Activated CD4-positive, CD25-positive, alpha-beta regulatory T cell treated with anti-CD3 and anti-CD28 coated beads, Interleukin-2, amount 50 U/mL, for 16 hours (primary cell): ENCODE measurements around the gene C12orf56.
"Not testable (repeated sequence)": the region's sequence is repeated elsewhere in the genome, so short reads cannot be mapped to it uniquely, and the experiment has no call there.

Source experiments
- DNase-seq: peaks from one replicate; pipeline ENCODE4 v3.0.0-alpha.2; 2020; ENCODE audit warnings: low read depth, low spot score

The C12orf56 gene

GRCh38 chr12:64385468-64385867 is 5.1 kb downstream of the C12orf56 start:
- DNase-seq, result no peak

- no peak for DNase-seq
Observed at GRCh38 chr12:64385019-64385418, 5.5 kb downstream of the C12orf56 start.

GRCh38 chr12:64383675-64384074 is 6.9 kb downstream of the C12orf56 start:
- no peak for DNase-seq

- no peak for DNase-seq
Observed at GRCh38 chr12:64362721-64363305, 27.7 kb downstream of the C12orf56 start.

- not testable (repeated sequence) for DNase-seq
Observed at GRCh38 chr12:64361173-64361572, 29.4 kb downstream of the C12orf56 start.

GRCh38 chr12:64356209-64356608 is 34.3 kb downstream of the C12orf56 start:
- not testable (repeated sequence) for DNase-seq

GRCh38 chr12:64352181-64352580 is 38.4 kb downstream of the C12orf56 start:
- no peak for DNase-seq

GRCh38 chr12:64351265-64351664 is 39.3 kb downstream of the C12orf56 start:
- DNase-seq, result no peak

GRCh38 chr12:64347630-64348029 is 42.9 kb downstream of the C12orf56 start:
- DNase-seq, result no peak

GRCh38 chr12:64344631-64345030 is 45.9 kb downstream of the C12orf56 start:
- DNase-seq, result not testable (repeated sequence)

- DNase-seq, result not testable (repeated sequence)
Observed at GRCh38 chr12:64340546-64340945, 50.0 kb downstream of the C12orf56 start.

GRCh38 chr12:64335886-64336466 is 54.6 kb downstream of the C12orf56 start:
- no peak for DNase-seq

- DNase-seq, result no peak
Observed at GRCh38 chr12:64332938-64333337, 57.6 kb downstream of the C12orf56 start.

GRCh38 chr12:64332296-64332695 is 58.3 kb downstream of the C12orf56 start:
- DNase-seq, result no peak

- not testable (repeated sequence) for DNase-seq
Observed at GRCh38 chr12:64329031-64329710, 61.4 kb downstream of the C12orf56 start.

- DNase-seq, result no peak
Observed at GRCh38 chr12:64325055-64325454, 65.5 kb downstream of the C12orf56 start.

- no peak for DNase-seq
Observed at GRCh38 chr12:64323476-64324225, 66.9 kb downstream of the C12orf56 start.

- DNase-seq, result no peak
Observed at GRCh38 chr12:64323006-64323405, 67.6 kb downstream of the C12orf56 start.

GRCh38 chr12:64320611-64321010 is 69.9 kb downstream of the C12orf56 start:
- DNase-seq, result no peak

GRCh38 chr12:64319540-64320225 is 70.9 kb downstream of the C12orf56 start:
- not testable (repeated sequence) for DNase-seq

GRCh38 chr12:64318605-64319004 is 72.0 kb downstream of the C12orf56 start:
- no peak for DNase-seq

- DNase-seq, result no peak
Observed at GRCh38 chr12:64311877-64312276, 78.7 kb downstream of the C12orf56 start.
